WTC11 (cell line): ENCODE measurements around the gene MIGA2. TPM values are rescaled to one million over a fixed set of nuclear protein-coding genes. Genes with fewer than 3 reads are reported as not detected.

Experiments used
- CBFB ChIP-seq: sonication (generic); formaldehyde crosslinking; IDR thresholded peaks from 2 replicates; pipeline ENCODE4 v1.8.1; 2022; ENCODE audit warnings: mild to moderate bottlenecking, low read depth, missing genetic modification reagents
- ETV6 ChIP-seq: sonication (generic); formaldehyde crosslinking; IDR thresholded peaks from 2 replicates; pipeline ENCODE4 v1.8.1; 2022; ENCODE audit warnings: mild to moderate bottlenecking, missing genetic modification reagents
- FOXP1 ChIP-seq: sonication (generic); formaldehyde crosslinking; IDR thresholded peaks from 2 replicates; pipeline ENCODE4 v1.8.0; 2022; ENCODE audit warnings: missing genetic modification reagents, mild to moderate bottlenecking, moderate library complexity, borderline replicate concordance
- HMGA2 ChIP-seq: fragments of 250-450 bp; sonication (Bioruptor Pico); IDR thresholded peaks from 2 replicates; pipeline ENCODE4 v1.4.0; 2021; ENCODE audit warnings: mild to moderate bottlenecking, moderate library complexity
- OVOL2 ChIP-seq: fragments of 250-450 bp; sonication (Bioruptor Pico); IDR thresholded peaks from 2 replicates; pipeline ENCODE4 v1.9.0; 2021; ENCODE audit warnings: mild to moderate bottlenecking, borderline replicate concordance
- TCF7 ChIP-seq: sonication (generic); formaldehyde crosslinking; IDR thresholded peaks from 2 replicates; pipeline ENCODE4 v1.8.0; 2022; ENCODE audit warnings: mild to moderate bottlenecking, low read depth, missing genetic modification reagents, moderate library complexity
- ZNF121 ChIP-seq: sonication (generic); formaldehyde crosslinking; IDR thresholded peaks from 2 replicates; pipeline ENCODE4 v1.8.0; 2023; ENCODE audit warnings: missing genetic modification reagents
- ZNF219 ChIP-seq: sonication (generic); formaldehyde crosslinking; IDR thresholded peaks from 2 replicates; pipeline ENCODE4 v1.8.0; 2023; ENCODE audit warnings: missing genetic modification reagents, mild to moderate bottlenecking, borderline replicate concordance
- ZNF232 ChIP-seq: sonication (generic); formaldehyde crosslinking; IDR thresholded peaks from 2 replicates; pipeline ENCODE4 v1.8.0; 2022; ENCODE audit warnings: mild to moderate bottlenecking, missing genetic modification reagents
- ZNF263 ChIP-seq: sonication (generic); formaldehyde crosslinking; IDR thresholded peaks from 2 replicates; pipeline ENCODE4 v1.8.1; 2022; ENCODE audit warnings: low read depth, mild to moderate bottlenecking, moderate library complexity, missing genetic modification reagents
- ZNF671 ChIP-seq: fragments of 250-450 bp; sonication (Bioruptor Pico); IDR thresholded peaks from 2 replicates; pipeline ENCODE4 v1.8.0; 2021; ENCODE audit warnings: mild to moderate bottlenecking
- total RNA-seq: library from RNA; stranded (reverse); gene quantifications from 3 replicates; pipeline ENCODE4 v1.2.3, GENCODE V29; 2021
- TF ChIP-seq, protein P1 (sequence below): sonication (generic); formaldehyde crosslinking; IDR thresholded peaks from 2 replicates; pipeline ENCODE4 v1.8.1; 2022; ENCODE audit warnings: mild to moderate bottlenecking, moderate library complexity, missing genetic modification reagents
- TF ChIP-seq, protein P2 (sequence below): fragments of 200-600 bp; IDR thresholded peaks from 2 replicates; pipeline ENCODE4 v1.8.0; 2022; ENCODE audit warnings: antibody characterized with exemption
- TF ChIP-seq, protein P3 (sequence below): sonication (generic); formaldehyde crosslinking; conservative IDR thresholded peaks from 2 replicates; pipeline ENCODE4 v1.8.1; 2023; ENCODE audit warnings: mild to moderate bottlenecking, low read depth, missing genetic modification reagents, moderate library complexity
- TF ChIP-seq, protein P4 (sequence below): sonication (generic); formaldehyde crosslinking; IDR thresholded peaks from 2 replicates; pipeline ENCODE4 v1.8.1; 2023; ENCODE audit warnings: mild to moderate bottlenecking, missing genetic modification reagents, borderline replicate concordance
- TF ChIP-seq, protein P5 (sequence below): sonication (generic); formaldehyde crosslinking; IDR thresholded peaks from 2 replicates; pipeline ENCODE4 v1.8.1; 2023; ENCODE audit warnings: mild to moderate bottlenecking, missing genetic modification reagents, moderate library complexity
- TF ChIP-seq, protein P6 (sequence below): sonication (generic); formaldehyde crosslinking; IDR thresholded peaks from 2 replicates; pipeline ENCODE4 v1.8.1; 2023; ENCODE audit warnings: mild to moderate bottlenecking, missing genetic modification reagents
- TF ChIP-seq, protein P7 (sequence below): fragments of 250-450 bp; sonication (Bioruptor Pico); IDR thresholded peaks from 2 replicates; pipeline ENCODE4 v1.8.0; 2021; ENCODE audit warnings: mild to moderate bottlenecking
- TF ChIP-seq, protein P8 (sequence below): sonication (generic); formaldehyde crosslinking; IDR thresholded peaks from 2 replicates; pipeline ENCODE4 v1.8.0; 2023; ENCODE audit warnings: mild to moderate bottlenecking, missing genetic modification reagents
- TF ChIP-seq, protein P9 (sequence below): sonication (generic); formaldehyde crosslinking; IDR thresholded peaks from 2 replicates; pipeline ENCODE4 v1.8.0; 2022; ENCODE audit warnings: mild to moderate bottlenecking, missing genetic modification reagents
- TF ChIP-seq, protein P10 (sequence below): sonication (generic); formaldehyde crosslinking; IDR thresholded peaks from 2 replicates; pipeline ENCODE4 v1.8.1; 2023; ENCODE audit warnings: mild to moderate bottlenecking, missing genetic modification reagents, moderate library complexity

Gene MIGA2
- total RNA-seq, 1 experiment from 2014 or later = 61.7 TPM

DNA sequence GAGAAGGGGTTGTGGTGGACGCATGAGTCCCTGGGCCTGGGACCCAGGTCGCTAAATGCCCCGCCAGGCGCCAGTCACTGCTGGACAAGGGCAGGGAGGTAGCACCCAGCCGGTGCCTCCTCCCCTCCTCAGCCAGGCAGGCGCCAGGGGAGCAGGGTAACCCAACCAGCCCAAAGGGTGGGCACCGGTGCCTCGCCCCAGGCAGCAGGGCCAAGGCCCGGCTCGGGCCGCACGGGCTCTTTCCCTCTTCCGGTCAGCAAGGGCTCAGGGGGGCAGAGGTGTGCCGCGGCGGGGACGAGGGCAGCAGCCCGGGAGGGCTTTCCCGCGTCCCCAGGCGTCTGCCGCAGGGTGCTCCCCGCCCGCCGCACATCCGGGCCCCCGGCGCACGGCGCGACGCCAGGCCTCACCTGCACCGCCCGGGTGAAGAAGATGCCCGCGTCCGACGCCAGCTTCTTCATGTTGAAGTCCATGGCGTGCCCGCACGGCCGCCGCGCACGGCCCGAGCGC lies 8.7 kb upstream of the MIGA2 start (continued):
- TF ChIP-seq, protein P1, sequence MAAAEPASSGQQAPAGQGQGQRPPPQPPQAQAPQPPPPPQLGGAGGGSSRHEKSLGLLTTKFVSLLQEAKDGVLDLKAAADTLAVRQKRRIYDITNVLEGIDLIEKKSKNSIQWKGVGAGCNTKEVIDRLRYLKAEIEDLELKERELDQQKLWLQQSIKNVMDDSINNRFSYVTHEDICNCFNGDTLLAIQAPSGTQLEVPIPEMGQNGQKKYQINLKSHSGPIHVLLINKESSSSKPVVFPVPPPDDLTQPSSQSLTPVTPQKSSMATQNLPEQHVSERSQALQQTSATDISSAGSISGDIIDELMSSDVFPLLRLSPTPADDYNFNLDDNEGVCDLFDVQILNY (CRISPR knock-in tag) = 0 out of 2 replicates have a peak, but pooled peaks have one; percentile 35
- TF ChIP-seq OVOL2 (CRISPR knock-in tag) (no peak), FOXP1 (0 out of 2 replicates have a peak, but pooled peaks have one; percentile 64), ZNF671 (no peak), CBFB (CRISPR knock-in tag) (no peak), ETV6 (CRISPR knock-in tag) (0 out of 2 replicates have a peak, but pooled peaks have one; percentile 59), ZNF219 (no peak), ZNF232 (CRISPR knock-in tag) (no peak), ZNF263 (no peak), TCF7 (CRISPR knock-in tag) (no peak), HMGA2 (CRISPR knock-in tag) (no peak), ZNF121 (CRISPR knock-in tag) (no peak)
- TF ChIP-seq, protein P2, sequence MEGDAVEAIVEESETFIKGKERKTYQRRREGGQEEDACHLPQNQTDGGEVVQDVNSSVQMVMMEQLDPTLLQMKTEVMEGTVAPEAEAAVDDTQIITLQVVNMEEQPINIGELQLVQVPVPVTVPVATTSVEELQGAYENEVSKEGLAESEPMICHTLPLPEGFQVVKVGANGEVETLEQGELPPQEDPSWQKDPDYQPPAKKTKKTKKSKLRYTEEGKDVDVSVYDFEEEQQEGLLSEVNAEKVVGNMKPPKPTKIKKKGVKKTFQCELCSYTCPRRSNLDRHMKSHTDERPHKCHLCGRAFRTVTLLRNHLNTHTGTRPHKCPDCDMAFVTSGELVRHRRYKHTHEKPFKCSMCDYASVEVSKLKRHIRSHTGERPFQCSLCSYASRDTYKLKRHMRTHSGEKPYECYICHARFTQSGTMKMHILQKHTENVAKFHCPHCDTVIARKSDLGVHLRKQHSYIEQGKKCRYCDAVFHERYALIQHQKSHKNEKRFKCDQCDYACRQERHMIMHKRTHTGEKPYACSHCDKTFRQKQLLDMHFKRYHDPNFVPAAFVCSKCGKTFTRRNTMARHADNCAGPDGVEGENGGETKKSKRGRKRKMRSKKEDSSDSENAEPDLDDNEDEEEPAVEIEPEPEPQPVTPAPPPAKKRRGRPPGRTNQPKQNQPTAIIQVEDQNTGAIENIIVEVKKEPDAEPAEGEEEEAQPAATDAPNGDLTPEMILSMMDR = no peak
- TF ChIP-seq, protein P3, sequence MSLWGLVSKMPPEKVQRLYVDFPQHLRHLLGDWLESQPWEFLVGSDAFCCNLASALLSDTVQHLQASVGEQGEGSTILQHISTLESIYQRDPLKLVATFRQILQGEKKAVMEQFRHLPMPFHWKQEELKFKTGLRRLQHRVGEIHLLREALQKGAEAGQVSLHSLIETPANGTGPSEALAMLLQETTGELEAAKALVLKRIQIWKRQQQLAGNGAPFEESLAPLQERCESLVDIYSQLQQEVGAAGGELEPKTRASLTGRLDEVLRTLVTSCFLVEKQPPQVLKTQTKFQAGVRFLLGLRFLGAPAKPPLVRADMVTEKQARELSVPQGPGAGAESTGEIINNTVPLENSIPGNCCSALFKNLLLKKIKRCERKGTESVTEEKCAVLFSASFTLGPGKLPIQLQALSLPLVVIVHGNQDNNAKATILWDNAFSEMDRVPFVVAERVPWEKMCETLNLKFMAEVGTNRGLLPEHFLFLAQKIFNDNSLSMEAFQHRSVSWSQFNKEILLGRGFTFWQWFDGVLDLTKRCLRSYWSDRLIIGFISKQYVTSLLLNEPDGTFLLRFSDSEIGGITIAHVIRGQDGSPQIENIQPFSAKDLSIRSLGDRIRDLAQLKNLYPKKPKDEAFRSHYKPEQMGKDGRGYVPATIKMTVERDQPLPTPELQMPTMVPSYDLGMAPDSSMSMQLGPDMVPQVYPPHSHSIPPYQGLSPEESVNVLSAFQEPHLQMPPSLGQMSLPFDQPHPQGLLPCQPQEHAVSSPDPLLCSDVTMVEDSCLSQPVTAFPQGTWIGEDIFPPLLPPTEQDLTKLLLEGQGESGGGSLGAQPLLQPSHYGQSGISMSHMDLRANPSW = no peak
- TF ChIP-seq, protein P4, sequence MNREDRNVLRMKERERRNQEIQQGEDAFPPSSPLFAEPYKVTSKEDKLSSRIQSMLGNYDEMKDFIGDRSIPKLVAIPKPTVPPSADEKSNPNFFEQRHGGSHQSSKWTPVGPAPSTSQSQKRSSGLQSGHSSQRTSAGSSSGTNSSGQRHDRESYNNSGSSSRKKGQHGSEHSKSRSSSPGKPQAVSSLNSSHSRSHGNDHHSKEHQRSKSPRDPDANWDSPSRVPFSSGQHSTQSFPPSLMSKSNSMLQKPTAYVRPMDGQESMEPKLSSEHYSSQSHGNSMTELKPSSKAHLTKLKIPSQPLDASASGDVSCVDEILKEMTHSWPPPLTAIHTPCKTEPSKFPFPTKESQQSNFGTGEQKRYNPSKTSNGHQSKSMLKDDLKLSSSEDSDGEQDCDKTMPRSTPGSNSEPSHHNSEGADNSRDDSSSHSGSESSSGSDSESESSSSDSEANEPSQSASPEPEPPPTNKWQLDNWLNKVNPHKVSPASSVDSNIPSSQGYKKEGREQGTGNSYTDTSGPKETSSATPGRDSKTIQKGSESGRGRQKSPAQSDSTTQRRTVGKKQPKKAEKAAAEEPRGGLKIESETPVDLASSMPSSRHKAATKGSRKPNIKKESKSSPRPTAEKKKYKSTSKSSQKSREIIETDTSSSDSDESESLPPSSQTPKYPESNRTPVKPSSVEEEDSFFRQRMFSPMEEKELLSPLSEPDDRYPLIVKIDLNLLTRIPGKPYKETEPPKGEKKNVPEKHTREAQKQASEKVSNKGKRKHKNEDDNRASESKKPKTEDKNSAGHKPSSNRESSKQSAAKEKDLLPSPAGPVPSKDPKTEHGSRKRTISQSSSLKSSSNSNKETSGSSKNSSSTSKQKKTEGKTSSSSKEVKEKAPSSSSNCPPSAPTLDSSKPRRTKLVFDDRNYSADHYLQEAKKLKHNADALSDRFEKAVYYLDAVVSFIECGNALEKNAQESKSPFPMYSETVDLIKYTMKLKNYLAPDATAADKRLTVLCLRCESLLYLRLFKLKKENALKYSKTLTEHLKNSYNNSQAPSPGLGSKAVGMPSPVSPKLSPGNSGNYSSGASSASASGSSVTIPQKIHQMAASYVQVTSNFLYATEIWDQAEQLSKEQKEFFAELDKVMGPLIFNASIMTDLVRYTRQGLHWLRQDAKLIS (CRISPR knock-in tag) = no peak
- TF ChIP-seq, protein P5, sequence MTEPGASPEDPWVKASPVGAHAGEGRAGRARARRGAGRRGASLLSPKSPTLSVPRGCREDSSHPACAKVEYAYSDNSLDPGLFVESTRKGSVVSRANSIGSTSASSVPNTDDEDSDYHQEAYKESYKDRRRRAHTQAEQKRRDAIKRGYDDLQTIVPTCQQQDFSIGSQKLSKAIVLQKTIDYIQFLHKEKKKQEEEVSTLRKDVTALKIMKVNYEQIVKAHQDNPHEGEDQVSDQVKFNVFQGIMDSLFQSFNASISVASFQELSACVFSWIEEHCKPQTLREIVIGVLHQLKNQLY (CRISPR knock-in tag) = no peak
- TF ChIP-seq, protein P6, sequence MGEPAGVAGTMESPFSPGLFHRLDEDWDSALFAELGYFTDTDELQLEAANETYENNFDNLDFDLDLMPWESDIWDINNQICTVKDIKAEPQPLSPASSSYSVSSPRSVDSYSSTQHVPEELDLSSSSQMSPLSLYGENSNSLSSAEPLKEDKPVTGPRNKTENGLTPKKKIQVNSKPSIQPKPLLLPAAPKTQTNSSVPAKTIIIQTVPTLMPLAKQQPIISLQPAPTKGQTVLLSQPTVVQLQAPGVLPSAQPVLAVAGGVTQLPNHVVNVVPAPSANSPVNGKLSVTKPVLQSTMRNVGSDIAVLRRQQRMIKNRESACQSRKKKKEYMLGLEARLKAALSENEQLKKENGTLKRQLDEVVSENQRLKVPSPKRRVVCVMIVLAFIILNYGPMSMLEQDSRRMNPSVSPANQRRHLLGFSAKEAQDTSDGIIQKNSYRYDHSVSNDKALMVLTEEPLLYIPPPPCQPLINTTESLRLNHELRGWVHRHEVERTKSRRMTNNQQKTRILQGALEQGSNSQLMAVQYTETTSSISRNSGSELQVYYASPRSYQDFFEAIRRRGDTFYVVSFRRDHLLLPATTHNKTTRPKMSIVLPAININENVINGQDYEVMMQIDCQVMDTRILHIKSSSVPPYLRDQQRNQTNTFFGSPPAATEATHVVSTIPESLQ (CRISPR knock-in tag) = no peak
- TF ChIP-seq, protein P7, sequence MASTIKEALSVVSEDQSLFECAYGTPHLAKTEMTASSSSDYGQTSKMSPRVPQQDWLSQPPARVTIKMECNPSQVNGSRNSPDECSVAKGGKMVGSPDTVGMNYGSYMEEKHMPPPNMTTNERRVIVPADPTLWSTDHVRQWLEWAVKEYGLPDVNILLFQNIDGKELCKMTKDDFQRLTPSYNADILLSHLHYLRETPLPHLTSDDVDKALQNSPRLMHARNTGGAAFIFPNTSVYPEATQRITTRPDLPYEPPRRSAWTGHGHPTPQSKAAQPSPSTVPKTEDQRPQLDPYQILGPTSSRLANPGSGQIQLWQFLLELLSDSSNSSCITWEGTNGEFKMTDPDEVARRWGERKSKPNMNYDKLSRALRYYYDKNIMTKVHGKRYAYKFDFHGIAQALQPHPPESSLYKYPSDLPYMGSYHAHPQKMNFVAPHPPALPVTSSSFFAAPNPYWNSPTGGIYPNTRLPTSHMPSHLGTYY (CRISPR knock-in tag) = no peak
- TF ChIP-seq, protein P8, sequence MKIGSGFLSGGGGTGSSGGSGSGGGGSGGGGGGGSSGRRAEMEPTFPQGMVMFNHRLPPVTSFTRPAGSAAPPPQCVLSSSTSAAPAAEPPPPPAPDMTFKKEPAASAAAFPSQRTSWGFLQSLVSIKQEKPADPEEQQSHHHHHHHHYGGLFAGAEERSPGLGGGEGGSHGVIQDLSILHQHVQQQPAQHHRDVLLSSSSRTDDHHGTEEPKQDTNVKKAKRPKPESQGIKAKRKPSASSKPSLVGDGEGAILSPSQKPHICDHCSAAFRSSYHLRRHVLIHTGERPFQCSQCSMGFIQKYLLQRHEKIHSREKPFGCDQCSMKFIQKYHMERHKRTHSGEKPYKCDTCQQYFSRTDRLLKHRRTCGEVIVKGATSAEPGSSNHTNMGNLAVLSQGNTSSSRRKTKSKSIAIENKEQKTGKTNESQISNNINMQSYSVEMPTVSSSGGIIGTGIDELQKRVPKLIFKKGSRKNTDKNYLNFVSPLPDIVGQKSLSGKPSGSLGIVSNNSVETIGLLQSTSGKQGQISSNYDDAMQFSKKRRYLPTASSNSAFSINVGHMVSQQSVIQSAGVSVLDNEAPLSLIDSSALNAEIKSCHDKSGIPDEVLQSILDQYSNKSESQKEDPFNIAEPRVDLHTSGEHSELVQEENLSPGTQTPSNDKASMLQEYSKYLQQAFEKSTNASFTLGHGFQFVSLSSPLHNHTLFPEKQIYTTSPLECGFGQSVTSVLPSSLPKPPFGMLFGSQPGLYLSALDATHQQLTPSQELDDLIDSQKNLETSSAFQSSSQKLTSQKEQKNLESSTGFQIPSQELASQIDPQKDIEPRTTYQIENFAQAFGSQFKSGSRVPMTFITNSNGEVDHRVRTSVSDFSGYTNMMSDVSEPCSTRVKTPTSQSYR (CRISPR knock-in tag) = no peak
- TF ChIP-seq, protein P9, sequence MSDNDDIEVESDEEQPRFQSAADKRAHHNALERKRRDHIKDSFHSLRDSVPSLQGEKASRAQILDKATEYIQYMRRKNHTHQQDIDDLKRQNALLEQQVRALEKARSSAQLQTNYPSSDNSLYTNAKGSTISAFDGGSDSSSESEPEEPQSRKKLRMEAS (CRISPR knock-in tag) = peak; percentile 68; the same call in 1 of the 2 replicates
- TF ChIP-seq, protein P10, sequence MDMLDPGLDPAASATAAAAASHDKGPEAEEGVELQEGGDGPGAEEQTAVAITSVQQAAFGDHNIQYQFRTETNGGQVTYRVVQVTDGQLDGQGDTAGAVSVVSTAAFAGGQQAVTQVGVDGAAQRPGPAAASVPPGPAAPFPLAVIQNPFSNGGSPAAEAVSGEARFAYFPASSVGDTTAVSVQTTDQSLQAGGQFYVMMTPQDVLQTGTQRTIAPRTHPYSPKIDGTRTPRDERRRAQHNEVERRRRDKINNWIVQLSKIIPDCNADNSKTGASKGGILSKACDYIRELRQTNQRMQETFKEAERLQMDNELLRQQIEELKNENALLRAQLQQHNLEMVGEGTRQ (CRISPR knock-in tag) = no peak
